Measurements from ENCODE around the gene SUSD4.
"Not testable (repeated sequence)": the region's sequence is repeated elsewhere in the genome, so short reads cannot be mapped to it uniquely, and the experiment has no call there.

SUSD4 gene

GRCh38 chr1:223363856-223364684 lies at the start of gene SUSD4:
SUSD4 (minus strand) TSS chr1:223364176; CDS start chr1:223363425, 751 bp downstream.
- DNase-seq (ENCODE audit: low read depth), result no peak

- no peak for DNase-seq (ENCODE audit: low read depth)
Observed at GRCh38 chr1:223413216-223413615, 49.2 kb upstream of the SUSD4 start.

DNA sequence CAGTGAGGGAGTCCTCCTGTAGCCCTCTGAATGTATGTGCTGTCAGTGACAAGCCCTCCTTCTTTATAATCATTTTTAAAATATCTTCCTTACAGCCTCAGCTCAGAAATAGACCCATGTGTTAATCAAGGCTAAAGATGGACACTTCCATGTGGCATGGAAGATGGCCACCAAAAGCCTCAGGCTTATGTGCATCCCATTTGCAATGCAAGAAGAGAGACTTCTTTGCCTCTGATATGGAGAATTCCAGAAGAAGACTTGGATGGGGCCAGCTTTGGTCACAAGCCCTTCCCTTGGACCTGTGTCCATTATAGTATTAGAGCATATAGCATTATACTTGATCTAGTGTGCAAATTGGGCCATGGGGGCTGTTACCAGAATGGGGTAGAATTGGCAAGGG lies 47.7 kb upstream of the SUSD4 start:
- DNase-seq (ENCODE audit: low read depth), result no peak

DNA sequence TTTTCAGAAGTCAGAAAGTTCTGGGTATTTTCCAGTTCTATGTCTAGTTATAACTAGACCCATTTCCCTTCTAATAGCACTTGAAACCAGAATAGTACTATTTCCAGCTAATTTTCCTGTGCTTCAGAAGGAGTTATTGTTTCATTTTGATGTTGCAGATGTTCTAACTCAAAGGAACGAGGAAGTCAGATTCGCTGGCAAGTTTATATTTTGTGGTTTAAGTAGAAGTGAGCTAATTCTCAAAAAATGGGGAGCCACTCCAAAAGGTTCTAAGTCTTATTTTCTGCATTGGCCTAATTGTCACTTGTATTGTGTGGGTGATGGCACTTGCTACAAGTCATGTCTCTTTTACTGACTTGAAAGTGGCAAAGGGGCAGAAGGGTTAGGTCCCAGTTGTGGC lies 47.3 kb upstream of the SUSD4 start:
- no peak for DNase-seq (ENCODE audit: low read depth)

- DNase-seq (ENCODE audit: low read depth), result no peak
Observed at GRCh38 chr1:223410036-223410435, 46.1 kb upstream of the SUSD4 start.

GRCh38 chr1:223405507-223405906 lies 41.5 kb upstream of the SUSD4 start:
- no peak for DNase-seq (ENCODE audit: low read depth)

DNA sequence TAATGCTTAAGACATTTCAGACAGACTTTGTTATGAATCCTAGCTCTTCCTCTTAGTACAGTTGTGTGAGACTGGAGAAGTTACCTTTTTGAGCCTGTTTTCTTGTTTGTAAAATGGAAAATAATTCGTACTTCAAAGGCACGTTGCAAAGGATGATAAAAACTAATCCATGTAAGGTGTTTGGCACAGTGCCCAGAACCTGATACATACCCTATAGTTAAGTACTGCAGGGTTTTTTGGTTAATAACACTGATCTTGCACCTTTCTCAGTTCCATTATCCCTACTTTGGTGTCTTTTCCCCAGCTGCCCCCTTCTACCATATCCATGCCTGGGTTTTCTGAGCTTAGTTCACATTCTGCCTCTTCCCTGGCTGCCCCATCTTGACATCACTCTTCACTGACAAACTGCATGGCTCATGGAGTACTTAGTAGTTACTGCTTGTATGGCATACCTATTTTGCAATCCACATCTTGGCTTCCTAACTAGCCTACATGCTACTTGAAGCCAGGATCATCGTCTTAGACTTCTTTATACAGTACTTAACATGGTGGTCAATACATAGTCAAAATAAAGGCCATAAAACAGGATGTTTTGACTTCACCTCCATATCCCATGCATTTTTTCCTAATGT lies 39.3 kb upstream of the SUSD4 start:
- DNase-seq (ENCODE audit: low read depth), result no peak

GRCh38 chr1:223402790-223403142 lies 38.8 kb upstream of the SUSD4 start:
- no peak for DNase-seq (ENCODE audit: low read depth)

- peak; percentile 49 for DNase-seq (ENCODE audit: low read depth)
Observed at GRCh38 chr1:223401873-223402789, 38.2 kb upstream of the SUSD4 start.

DNA sequence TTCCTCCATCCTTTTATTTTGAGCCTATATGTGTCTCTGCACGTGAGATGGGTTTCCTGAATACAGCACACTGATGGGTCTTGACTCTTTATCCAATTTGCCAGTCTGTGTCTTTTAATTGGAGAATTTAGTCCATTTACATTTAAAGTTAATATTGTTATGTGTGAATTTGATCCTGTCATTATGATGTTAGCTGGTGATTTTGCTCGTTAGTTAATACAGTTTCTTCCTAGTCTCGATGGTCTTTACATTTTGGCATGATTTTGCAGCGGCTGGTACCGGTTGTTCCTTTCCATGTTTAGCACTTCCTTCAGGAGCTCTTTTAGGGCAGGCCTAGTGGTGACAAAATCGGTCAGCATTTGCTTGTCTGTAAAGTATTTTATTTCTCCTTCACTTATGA lies 35.4 kb upstream of the SUSD4 start:
- DNase-seq (ENCODE audit: low read depth), result not testable (repeated sequence)

DNA sequence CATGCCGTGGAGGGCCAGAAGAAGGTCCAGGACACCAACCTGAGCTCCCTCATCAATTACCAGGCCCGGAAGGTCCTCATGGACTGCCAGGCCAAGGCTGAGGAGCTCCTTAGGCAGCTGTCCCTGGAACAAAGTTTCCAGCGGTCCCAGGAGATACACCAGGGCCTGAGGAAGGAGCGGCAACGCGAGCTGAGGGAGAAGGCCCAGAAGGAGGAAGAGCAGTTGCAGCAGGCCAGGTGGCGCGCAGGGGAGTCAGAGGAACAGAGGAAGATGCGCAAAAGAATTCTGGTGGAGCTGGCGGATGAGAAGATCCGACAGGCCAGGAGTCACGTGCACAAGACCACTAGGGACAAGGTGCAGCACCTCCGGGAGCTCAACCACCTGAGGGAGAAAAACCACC lies 30.7 kb upstream of the SUSD4 start:
- no peak for DNase-seq (ENCODE audit: low read depth)

DNA sequence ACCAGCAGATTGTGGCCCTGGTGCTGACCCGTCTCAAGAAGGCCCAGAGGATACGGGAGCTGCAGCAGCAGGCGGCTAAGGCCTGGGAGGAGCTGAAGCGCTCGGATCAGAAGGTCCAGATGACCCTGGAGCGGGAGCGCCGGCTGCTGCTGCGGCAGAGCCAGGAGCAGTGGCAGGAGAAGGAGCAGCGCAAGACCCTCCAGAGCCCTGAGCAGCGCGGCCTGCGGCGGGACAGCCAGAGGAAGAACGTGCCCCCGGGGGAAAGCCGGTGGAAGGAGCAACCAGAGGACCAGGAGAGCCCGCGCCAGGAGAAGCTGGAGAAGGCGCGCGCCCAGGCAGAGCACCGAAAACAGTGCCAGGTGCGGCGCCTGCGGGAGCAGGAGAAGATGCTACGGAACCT lies 30.3 kb upstream of the SUSD4 start:
- no peak for DNase-seq (ENCODE audit: low read depth)

GRCh38 chr1:223393275-223394214 lies 29.6 kb upstream of the SUSD4 start, which contains the start of gene CCDC185:
CCDC185 (plus strand) TSS chr1:223393415; CDS start chr1:223393476, 61 bp downstream.
- DNase-seq (ENCODE audit: low read depth), result no peak

- DNase-seq (ENCODE audit: low read depth), result no peak
Observed at GRCh38 chr1:223390618-223391017, 26.6 kb upstream of the SUSD4 start.

DNA sequence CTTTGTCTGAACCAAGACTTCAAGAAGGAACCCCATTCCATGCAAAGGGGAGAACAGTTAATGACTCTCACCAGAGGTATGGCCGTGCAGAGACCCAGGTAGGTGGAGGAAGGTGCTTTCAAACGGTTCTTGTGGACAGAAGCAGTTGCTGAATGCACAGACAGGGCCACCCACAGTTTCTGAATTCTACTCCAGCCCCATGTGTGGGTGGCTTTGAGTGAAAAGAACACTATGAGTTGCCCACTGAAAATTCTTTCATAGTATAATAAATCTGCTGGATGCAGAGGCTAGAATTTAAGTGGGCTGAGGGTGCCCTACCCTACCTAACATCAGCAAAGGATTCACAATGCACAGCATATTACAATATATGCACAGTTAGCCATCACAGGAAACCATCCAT lies 22.0 kb upstream of the SUSD4 start:
- DNase-seq (ENCODE audit: low read depth), result no peak

- DNase-seq (ENCODE audit: low read depth), result no peak
Observed at GRCh38 chr1:223378754-223379153, 14.8 kb upstream of the SUSD4 start.

DNA sequence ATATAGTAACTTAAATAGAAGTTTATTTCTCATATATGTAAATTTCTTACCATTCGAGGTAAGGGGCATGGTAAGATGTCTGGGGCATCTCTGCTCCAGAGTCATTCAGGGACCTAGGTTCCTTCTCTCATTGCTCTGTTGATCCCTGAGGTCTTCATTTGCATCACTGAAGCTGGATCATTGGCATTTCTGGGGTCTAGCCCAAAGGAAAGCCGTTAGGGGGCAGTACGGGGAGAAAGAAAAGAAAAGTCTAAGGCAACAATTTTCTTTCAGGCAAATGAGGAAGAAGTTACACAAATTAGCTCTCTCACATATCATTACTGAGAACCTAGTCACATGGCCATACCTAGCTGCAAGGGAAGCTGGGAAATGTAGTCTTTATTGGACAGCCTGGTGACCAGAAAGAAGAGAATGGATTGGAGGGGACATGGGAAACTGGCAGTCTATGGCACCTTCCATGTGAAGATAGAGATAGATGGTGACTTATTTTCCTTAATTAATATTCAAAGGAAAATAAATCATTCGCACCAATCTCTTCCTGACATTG lies 10.2 kb upstream of the SUSD4 start:
- no peak for DNase-seq (ENCODE audit: low read depth)

GRCh38 chr1:223364685-223365382 lies 858 bp upstream of the SUSD4 start:
- no peak for DNase-seq (ENCODE audit: low read depth)

- DNase-seq (ENCODE audit: low read depth), result no peak
Observed at GRCh38 chr1:223363057-223363855, 720 bp downstream of the SUSD4 start.

DNA sequence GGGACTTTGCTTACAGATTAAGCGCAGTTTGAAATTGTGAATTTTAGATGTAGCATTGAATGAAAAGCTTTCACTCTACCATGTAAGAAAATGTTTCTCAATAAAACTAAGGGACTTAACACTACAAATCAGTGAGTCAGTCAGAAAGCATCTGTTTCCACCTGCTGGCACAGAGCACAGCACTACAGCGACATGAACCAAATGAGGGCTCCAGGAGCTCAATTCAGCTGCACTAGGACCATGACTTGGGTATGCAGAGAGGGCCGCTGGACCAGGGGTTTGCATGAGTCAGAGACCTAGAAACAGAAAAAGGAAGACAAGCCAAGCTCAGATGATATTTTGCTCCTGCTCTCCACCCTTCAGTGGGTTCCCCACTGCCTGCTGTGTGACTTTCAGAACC lies 5.2 kb downstream of the SUSD4 start:
- DNase-seq (ENCODE audit: low read depth), result no peak
